ENCODE data around the gene SARS1.
A peak's percentile ranks its signal among the peaks of the same experiment; 100 is the strongest.

SARS1 gene

DNA sequence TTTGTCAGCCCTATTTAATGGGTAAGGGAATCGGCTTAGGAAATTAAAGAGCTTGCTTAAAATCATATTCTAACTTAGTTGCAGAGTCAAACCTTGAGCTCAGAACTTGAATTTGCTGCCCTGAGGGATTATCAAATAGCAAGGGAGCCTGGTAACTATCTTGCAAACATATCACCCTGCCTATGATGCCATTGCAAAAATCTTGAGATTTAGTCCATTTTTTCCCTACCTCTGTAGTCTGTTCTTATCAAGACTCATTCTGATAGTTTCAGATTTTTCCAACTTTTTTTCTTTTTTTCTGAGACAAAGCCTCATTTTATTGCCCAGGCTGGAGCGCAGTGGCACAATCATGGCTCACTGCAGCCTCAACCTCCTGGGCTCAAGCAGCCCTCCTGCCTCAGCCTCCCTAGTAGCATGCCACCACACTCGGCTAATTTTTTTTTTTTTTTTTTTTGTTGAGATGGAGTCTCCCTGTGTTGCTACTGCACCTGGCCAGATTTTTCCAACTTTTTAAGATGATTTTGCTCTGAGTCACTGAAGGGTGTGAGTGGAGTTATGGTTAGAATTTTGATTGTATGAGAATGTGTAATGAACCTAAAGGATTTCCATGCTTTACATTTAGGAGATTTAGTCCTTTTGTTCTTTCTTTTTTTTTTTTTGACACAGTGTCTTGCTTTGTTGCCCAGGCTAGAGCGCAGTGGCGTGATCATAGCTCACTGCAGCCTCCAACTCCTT lies 12.2 kb downstream of the SARS1 start:
- H3K4me1 ChIP-seq (ENCODE audit: control insufficient read depth, insufficient read depth, low read length), result peaks cover 3% of the 10 kb centered on the region; the same call in 1 of the 2 replicates
- H3K36me3 ChIP-seq (ENCODE audit: control insufficient read depth, insufficient read depth, low read length), result no peaks in the 10 kb centered on the region
- DNase-seq (ENCODE audit: low read depth, low spot score), result no peak
- H3K27me3 ChIP-seq (ENCODE audit: control insufficient read depth, insufficient read depth, low read length), result no peaks in the 10 kb centered on the region
- no peak overlapping the region for H3K27ac ChIP-seq (ENCODE audit: low read length)
- H3K9me3 ChIP-seq (ENCODE audit: control insufficient read depth, insufficient read depth, low read length), result no peaks in the 10 kb centered on the region
- H3K4me3 ChIP-seq (ENCODE audit: low read length), result no peak overlapping the region
- WGBS (ENCODE audit: insufficient coverage, insufficient read length), result no CpG with 5 or more reads among the region's 5 CpGs

DNA sequence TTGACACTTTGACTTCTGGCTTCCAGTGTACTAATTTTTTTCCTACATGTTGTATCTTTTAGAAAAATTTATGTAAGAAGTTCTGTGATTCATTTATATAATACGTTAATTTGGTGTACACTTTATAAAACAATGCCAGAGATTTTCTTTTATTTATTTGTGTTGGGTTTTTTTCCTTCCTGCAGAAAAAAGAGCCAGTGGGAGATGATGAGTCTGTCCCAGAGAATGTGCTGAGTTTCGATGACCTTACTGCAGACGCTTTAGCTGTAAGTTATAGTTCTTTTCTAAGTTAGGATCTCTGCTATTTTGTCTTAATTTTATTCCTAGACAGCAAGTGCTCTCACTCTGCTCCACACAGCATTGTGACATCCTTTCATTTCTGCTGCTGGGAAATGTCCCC lies 14.4 kb downstream of the SARS1 start:
- Histone ChIP-seq H3K4me3 (ENCODE audit: low read length) (no peak overlapping the region), H3K27me3 (ENCODE audit: control insufficient read depth, insufficient read depth, low read length) (no peaks in the 10 kb centered on the region), H3K27ac (ENCODE audit: low read length) (no peak overlapping the region), H3K36me3 (ENCODE audit: control insufficient read depth, insufficient read depth, low read length) (peaks cover 5% of the 10 kb centered on the region; the same call in 1 of the 2 replicates), H3K9me3 (ENCODE audit: control insufficient read depth, insufficient read depth, low read length) (no peaks in the 10 kb centered on the region), H3K4me1 (ENCODE audit: control insufficient read depth, insufficient read depth, low read length) (peaks cover 3% of the 10 kb centered on the region; the same call in 1 of the 2 replicates)
- DNase-seq (ENCODE audit: low read depth, low spot score), result no peak
- WGBS (ENCODE audit: insufficient coverage, insufficient read length), result no CpG with 5 or more reads among the region's 3 CpGs

DNA sequence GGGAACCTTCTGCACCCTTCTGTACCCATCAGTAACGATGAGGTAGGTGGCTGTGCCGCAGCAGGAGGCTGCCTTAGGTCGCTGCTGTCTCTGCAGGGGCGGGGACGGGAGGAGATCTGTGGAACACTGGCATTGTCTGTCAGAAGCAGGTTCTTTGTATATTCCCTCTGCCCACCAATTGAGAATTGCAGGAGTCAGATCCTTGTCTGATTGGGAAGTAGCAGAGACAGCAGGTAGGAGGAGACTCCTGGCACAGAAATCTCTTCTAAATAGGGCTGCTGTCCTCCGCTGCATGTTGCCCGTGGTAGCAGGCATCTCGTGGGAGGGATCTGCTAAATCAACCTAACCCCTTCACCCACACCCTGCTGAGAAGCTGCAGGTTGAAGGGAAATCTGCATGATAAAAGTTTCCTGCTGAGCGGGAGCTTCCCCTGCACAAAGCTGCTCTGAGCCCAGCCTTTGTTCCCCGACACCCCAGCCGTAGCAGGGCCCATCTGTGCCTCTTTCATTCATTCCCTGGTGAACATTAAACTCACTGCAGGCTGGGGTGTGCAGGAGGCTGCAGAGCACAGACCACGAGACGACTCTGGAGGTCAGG lies 15.9 kb downstream of the SARS1 start:
- no peaks in the 10 kb centered on the region for H3K9me3 ChIP-seq (ENCODE audit: control insufficient read depth, insufficient read depth, low read length)
- peaks cover 5% of the 10 kb centered on the region; the same call in 1 of the 2 replicates for H3K36me3 ChIP-seq (ENCODE audit: control insufficient read depth, insufficient read depth, low read length)
- peaks cover 3% of the 10 kb centered on the region; the same call in 1 of the 2 replicates for H3K4me1 ChIP-seq (ENCODE audit: control insufficient read depth, insufficient read depth, low read length)
- H3K27ac ChIP-seq (ENCODE audit: low read length), result no peak overlapping the region
- H3K4me3 ChIP-seq (ENCODE audit: low read length), result no peak overlapping the region
- DNase-seq (ENCODE audit: low read depth, low spot score), result peak; percentile 99
- WGBS (ENCODE audit: insufficient coverage, insufficient read length), result no CpG with 5 or more reads among the region's 13 CpGs
- H3K27me3 ChIP-seq (ENCODE audit: control insufficient read depth, insufficient read depth, low read length), result no peaks in the 10 kb centered on the region

DNA sequence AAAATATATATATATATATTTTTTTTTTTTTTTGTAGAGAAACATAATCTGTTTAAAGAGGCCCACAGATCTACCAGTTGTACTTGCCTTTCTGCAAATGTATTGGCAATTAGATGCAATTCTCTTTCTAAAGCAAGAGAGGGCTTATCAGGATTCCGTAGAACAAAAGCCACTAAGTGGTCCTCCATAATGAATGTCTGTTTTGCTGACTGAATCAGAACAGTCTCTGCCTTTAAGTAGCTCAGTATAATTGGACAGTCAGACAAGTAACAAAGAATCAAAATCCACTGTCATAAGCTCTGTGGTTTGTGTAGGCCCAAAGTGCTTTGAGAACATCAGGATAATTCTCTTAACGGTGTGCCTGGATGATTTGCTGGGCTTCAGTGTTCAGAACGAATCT lies 17.3 kb downstream of the SARS1 start:
- Histone ChIP-seq H3K4me3 (ENCODE audit: low read length) (no peak overlapping the region), H3K27ac (ENCODE audit: low read length) (no peak overlapping the region), H3K9me3 (ENCODE audit: control insufficient read depth, insufficient read depth, low read length) (no peaks in the 10 kb centered on the region), H3K27me3 (ENCODE audit: control insufficient read depth, insufficient read depth, low read length) (no peaks in the 10 kb centered on the region), H3K4me1 (ENCODE audit: control insufficient read depth, insufficient read depth, low read length) (peaks cover 3% of the 10 kb centered on the region; the same call in 1 of the 2 replicates), H3K36me3 (ENCODE audit: control insufficient read depth, insufficient read depth, low read length) (peaks cover 11% of the 10 kb centered on the region; the same call in 1 of the 2 replicates)
- no peak for DNase-seq (ENCODE audit: low read depth, low spot score)
- no CpG with 5 or more reads among the region's 3 CpGs for WGBS (ENCODE audit: insufficient coverage, insufficient read length)

- H3K4me3 ChIP-seq (ENCODE audit: low read length), result no peak overlapping the region
- no CpG with 5 or more reads among the region's 7 CpGs for WGBS (ENCODE audit: insufficient coverage, insufficient read length)
Observed at GRCh38 chr1:109235137-109235536, 21.4 kb downstream of the SARS1 start.

GRCh38 chr1:109237512-109237911 lies 23.8 kb downstream of the SARS1 start:
- peaks cover 10% of the 10 kb centered on the region; the same call in 1 of the 2 replicates for H3K36me3 ChIP-seq (ENCODE audit: control insufficient read depth, insufficient read depth, low read length)
- no peak overlapping the region for H3K4me3 ChIP-seq (ENCODE audit: low read length)
- H3K27ac ChIP-seq (ENCODE audit: low read length), result no peak overlapping the region
- H3K27me3 ChIP-seq (ENCODE audit: control insufficient read depth, insufficient read depth, low read length), result no peaks in the 10 kb centered on the region
- no peaks in the 10 kb centered on the region for H3K9me3 ChIP-seq (ENCODE audit: control insufficient read depth, insufficient read depth, low read length)
- H3K4me1 ChIP-seq (ENCODE audit: control insufficient read depth, insufficient read depth, low read length), result peaks cover 12% of the 10 kb centered on the region; the same call in 1 of the 2 replicates
- no CpG with 5 or more reads among the region's 3 CpGs for WGBS (ENCODE audit: insufficient coverage, insufficient read length)
- no peak for DNase-seq (ENCODE audit: low read depth, low spot score)

More at GRCh38 chr1:109235137-109235536, 21.4 kb downstream of the SARS1 start:
- Histone ChIP-seq H3K4me1 (ENCODE audit: control insufficient read depth, insufficient read depth, low read length) (peaks cover 8% of the 10 kb centered on the region; the same call in 1 of the 2 replicates), H3K27ac (ENCODE audit: low read length) (no peak overlapping the region), H3K36me3 (ENCODE audit: control insufficient read depth, insufficient read depth, low read length) (peaks cover 15% of the 10 kb centered on the region; the same call in 1 of the 2 replicates), H3K9me3 (ENCODE audit: control insufficient read depth, insufficient read depth, low read length) (no peaks in the 10 kb centered on the region), H3K27me3 (ENCODE audit: control insufficient read depth, insufficient read depth, low read length) (no peaks in the 10 kb centered on the region)
- DNase-seq (ENCODE audit: low read depth, low spot score), result no peak

DNA sequence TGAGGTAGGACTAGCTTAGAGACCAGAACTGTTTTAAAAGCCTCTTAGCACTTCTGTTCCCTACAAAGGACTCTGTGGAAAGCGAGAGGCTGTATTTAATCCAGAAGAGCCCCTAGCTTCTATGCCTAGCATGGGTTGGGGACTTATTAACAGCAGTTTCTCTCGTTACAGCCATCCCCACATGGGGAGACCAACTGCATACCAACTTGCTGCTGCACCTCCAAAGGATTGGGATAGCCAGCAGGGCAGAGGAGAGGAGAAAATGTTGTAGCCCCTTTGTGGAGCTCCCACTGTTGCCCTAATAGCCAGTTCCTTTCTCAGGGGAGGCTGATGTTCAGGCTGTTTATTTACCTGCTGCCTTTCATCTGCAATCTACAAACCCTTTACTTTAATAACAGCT lies 24.7 kb downstream of the SARS1 start:
- Histone ChIP-seq H3K4me1 (ENCODE audit: control insufficient read depth, insufficient read depth, low read length) (peaks cover 12% of the 10 kb centered on the region; the same call in 1 of the 2 replicates), H3K27ac (ENCODE audit: low read length) (no peak overlapping the region), H3K4me3 (ENCODE audit: low read length) (no peak overlapping the region), H3K36me3 (ENCODE audit: control insufficient read depth, insufficient read depth, low read length) (peaks cover 10% of the 10 kb centered on the region; the same call in 1 of the 2 replicates), H3K9me3 (ENCODE audit: control insufficient read depth, insufficient read depth, low read length) (no peaks in the 10 kb centered on the region), H3K27me3 (ENCODE audit: control insufficient read depth, insufficient read depth, low read length) (no peaks in the 10 kb centered on the region)
- no CpG with 5 or more reads among the region's 2 CpGs for WGBS (ENCODE audit: insufficient coverage, insufficient read length)
- DNase-seq (ENCODE audit: low read depth, low spot score), result no peak

DNA sequence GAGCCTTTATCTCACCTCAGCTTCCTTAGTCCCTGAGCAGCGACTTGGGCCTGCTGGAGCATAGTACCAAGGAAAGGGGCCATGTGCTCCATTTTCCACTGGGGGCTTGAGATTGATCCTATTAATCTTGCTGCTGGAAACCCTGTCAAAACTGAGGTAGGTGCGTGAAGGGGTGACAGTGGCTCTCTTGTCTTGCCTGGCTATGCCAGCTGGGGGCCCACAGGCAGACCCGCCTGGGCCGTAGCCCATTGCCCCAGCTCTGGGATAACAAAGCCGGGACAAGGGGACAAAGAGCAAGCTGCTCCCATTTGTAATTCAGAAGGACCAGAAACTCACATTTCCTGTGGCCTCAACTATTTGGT lies 25.3 kb downstream of the SARS1 start:
- no peak overlapping the region for H3K27ac ChIP-seq (ENCODE audit: low read length)

GRCh38 chr1:109239409-109240068 lies 25.8 kb downstream of the SARS1 start:
- Histone ChIP-seq H3K4me3 (ENCODE audit: low read length) (no peak overlapping the region), H3K9me3 (ENCODE audit: control insufficient read depth, insufficient read depth, low read length) (no peaks in the 10 kb centered on the region), H3K4me1 (ENCODE audit: control insufficient read depth, insufficient read depth, low read length) (peaks cover 12% of the 10 kb centered on the region; the same call in 1 of the 2 replicates), H3K27me3 (ENCODE audit: control insufficient read depth, insufficient read depth, low read length) (no peaks in the 10 kb centered on the region), H3K27ac (ENCODE audit: low read length) (no peak overlapping the region), H3K36me3 (ENCODE audit: control insufficient read depth, insufficient read depth, low read length) (peaks cover 10% of the 10 kb centered on the region; the same call in 1 of the 2 replicates)
- WGBS (ENCODE audit: insufficient coverage, insufficient read length), result no CpG with 5 or more reads among the region's 6 CpGs
- no peak for DNase-seq (ENCODE audit: low read depth, low spot score)

More for the DNA sequence above, 25.3 kb downstream of the SARS1 start:
- H3K27me3 ChIP-seq (ENCODE audit: control insufficient read depth, insufficient read depth, low read length), result no peaks in the 10 kb centered on the region
- H3K36me3 ChIP-seq (ENCODE audit: control insufficient read depth, insufficient read depth, low read length), result peaks cover 10% of the 10 kb centered on the region; the same call in 1 of the 2 replicates
- peaks cover 12% of the 10 kb centered on the region; the same call in 1 of the 2 replicates for H3K4me1 ChIP-seq (ENCODE audit: control insufficient read depth, insufficient read depth, low read length)
- no peak for DNase-seq (ENCODE audit: low read depth, low spot score)
- no peaks in the 10 kb centered on the region for H3K9me3 ChIP-seq (ENCODE audit: control insufficient read depth, insufficient read depth, low read length)
- no CpG with 5 or more reads among the region's 5 CpGs for WGBS (ENCODE audit: insufficient coverage, insufficient read length)
- H3K4me3 ChIP-seq (ENCODE audit: low read length), result no peak overlapping the region
